ENCODE results near the gene SPTLC3.

DNA sequence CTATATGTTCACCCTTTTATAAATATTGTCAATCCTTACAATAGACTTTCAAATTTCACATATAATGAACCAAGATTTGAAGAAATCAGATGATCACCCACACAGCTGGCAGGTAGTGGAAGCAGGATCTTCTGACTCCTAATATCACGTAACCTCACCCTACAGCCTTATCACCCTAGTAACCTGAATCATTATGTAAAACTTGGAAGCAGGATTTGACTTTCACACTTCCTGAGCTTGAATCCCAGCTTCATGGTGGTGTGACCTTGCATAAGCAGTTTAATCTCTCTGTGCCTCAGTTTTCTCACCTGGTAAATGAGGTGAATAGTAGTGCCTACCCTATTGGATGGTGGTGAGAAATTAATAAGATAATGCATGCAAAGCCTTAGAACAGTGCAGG is 16.4 kb downstream of the SPTLC3 start:
- TF ChIP-seq, protein P1, sequence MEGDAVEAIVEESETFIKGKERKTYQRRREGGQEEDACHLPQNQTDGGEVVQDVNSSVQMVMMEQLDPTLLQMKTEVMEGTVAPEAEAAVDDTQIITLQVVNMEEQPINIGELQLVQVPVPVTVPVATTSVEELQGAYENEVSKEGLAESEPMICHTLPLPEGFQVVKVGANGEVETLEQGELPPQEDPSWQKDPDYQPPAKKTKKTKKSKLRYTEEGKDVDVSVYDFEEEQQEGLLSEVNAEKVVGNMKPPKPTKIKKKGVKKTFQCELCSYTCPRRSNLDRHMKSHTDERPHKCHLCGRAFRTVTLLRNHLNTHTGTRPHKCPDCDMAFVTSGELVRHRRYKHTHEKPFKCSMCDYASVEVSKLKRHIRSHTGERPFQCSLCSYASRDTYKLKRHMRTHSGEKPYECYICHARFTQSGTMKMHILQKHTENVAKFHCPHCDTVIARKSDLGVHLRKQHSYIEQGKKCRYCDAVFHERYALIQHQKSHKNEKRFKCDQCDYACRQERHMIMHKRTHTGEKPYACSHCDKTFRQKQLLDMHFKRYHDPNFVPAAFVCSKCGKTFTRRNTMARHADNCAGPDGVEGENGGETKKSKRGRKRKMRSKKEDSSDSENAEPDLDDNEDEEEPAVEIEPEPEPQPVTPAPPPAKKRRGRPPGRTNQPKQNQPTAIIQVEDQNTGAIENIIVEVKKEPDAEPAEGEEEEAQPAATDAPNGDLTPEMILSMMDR (IDR thresholded peaks at IDR 0.05), result no peak
- TF ChIP-seq TEAD4 (IDR thresholded peaks at IDR 0.05; ENCODE audit: borderline replicate concordance, insufficient read depth), result no peak
- TF ChIP-seq, protein P2, sequence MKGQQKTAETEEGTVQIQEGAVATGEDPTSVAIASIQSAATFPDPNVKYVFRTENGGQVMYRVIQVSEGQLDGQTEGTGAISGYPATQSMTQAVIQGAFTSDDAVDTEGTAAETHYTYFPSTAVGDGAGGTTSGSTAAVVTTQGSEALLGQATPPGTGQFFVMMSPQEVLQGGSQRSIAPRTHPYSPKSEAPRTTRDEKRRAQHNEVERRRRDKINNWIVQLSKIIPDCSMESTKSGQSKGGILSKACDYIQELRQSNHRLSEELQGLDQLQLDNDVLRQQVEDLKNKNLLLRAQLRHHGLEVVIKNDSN (IDR thresholded peaks at IDR 0.05; ENCODE audit: borderline replicate concordance, low read depth), result no peak
- TF ChIP-seq EZH2phosphoT487 (IDR thresholded peaks at IDR 0.05; ENCODE audit: borderline replicate concordance, low read depth), result no peak
- no peak for TF ChIP-seq GATA2 (CRISPR knock-in tag; IDR thresholded peaks at IDR 0.05)
- no peak for TF ChIP-seq POLR2AphosphoS5 (IDR thresholded peaks at IDR 0.05; ENCODE audit: low read depth, low read length)
- no peak for TF ChIP-seq REST (IDR thresholded peaks at IDR 0.05; ENCODE audit: low read depth, low read length)
- no peak for TF ChIP-seq NFIC (IDR thresholded peaks at IDR 0.05; ENCODE audit: borderline replicate concordance)
- no peak for TF ChIP-seq GABPA (IDR thresholded peaks at IDR 0.05; ENCODE audit: low read depth)
- TF ChIP-seq NRF1 (IDR thresholded peaks at IDR 0.05; ENCODE audit: low read depth, low read length), result no peak
- TF ChIP-seq JUND (IDR thresholded peaks at IDR 0.05), result no peak
- no peak for TF ChIP-seq FOSL2 (IDR thresholded peaks at IDR 0.05; ENCODE audit: borderline replicate concordance, low read depth)

All from SK-N-SH (cell line).